OCI-LY3 (cell line): ENCODE data around the gene TBC1D4.

Experiments used
- H2AFZ ChIP-seq: fragments of 200-600, 300-600 bp; shearing (Covaris generic); 2 replicates; pipeline ENCODE4 v1.6.0; 2014; ENCODE audit warnings: antibody characterized with exemption, low read depth, low read length
- H3K27ac ChIP-seq: fragments of 200-600, 300-600 bp; sonication (generic); 2 replicates; pipeline ENCODE4 v1.5.1; 2014; ENCODE audit warnings: mild to moderate bottlenecking, low read length, moderate library complexity, mixed read lengths
- H3K27me3 ChIP-seq: fragments of 200-600, 300-600 bp; sonication (generic); 2 replicates; pipeline ENCODE4 v1.6.1; 2014; ENCODE audit warnings: low read depth, low read length, mixed read lengths
- H3K36me3 ChIP-seq: fragments of 200-600, 300-600 bp; sonication (generic); replicated peaks from 2 replicates; pipeline ENCODE3; 2014; ENCODE audit warnings: low read depth, low read length, mixed read lengths
- H3K4me1 ChIP-seq: fragments of 300-600, 200-600 bp; sonication (generic); 2 replicates; pipeline ENCODE4 v1.6.1; 2014; ENCODE audit warnings: low read length, mixed read lengths
- H3K4me2 ChIP-seq: fragments of 200-600, 300-600 bp; sonication (generic); 2 replicates; pipeline ENCODE4 v1.6.1; 2014; ENCODE audit warnings: low read length, mixed read lengths
- H3K4me3 ChIP-seq: fragments of 300-600, 200-600 bp; sonication (generic); 2 replicates; pipeline ENCODE4 v1.5.1; 2014; ENCODE audit warnings: antibody characterized with exemption, mild to moderate bottlenecking, low read length, moderate library complexity
- H3K79me2 ChIP-seq: fragments of 300-600, 200-600 bp; shearing (Covaris generic); 2 replicates; pipeline ENCODE4 v1.6.1; 2014; ENCODE audit warnings: mild to moderate bottlenecking, low read length, mixed read lengths
- H3K9ac ChIP-seq: fragments of 300-600, 200-600 bp; shearing (Covaris generic); 2 replicates; pipeline ENCODE4 v1.6.0; 2014; ENCODE audit warnings: mild to moderate bottlenecking, low read length, moderate library complexity
- H3K9me3 ChIP-seq: fragments of 200-600, 300-600 bp; shearing (Covaris generic); 2 replicates; pipeline ENCODE4 v1.6.1; 2014; ENCODE audit warnings: low read length, mixed read lengths; ENCODE audit not compliant: insufficient read depth
- H4K20me1 ChIP-seq: fragments of 200-600, 300-600 bp; sonication (generic); 2 replicates; pipeline ENCODE4 v1.6.1; 2016; ENCODE audit warnings: low read length, mixed read lengths; ENCODE audit not compliant: insufficient read depth
- EZH2phosphoT487 ChIP-seq: fragments of 200-600 bp; shearing (Covaris generic); IDR thresholded peaks from 2 replicates; pipeline ENCODE4 v1.6.1; 2018; ENCODE audit warnings: antibody characterized with exemption, mixed run types, low read depth
- TF ChIP-seq, protein P1 (sequence below): fragments of 200-600, 300-600 bp; sonication (generic); IDR thresholded peaks from 2 replicates; pipeline ENCODE4 v1.5.1; 2014; ENCODE audit warnings: antibody characterized with exemption, low read length, low read depth

The TBC1D4 gene

DNA sequence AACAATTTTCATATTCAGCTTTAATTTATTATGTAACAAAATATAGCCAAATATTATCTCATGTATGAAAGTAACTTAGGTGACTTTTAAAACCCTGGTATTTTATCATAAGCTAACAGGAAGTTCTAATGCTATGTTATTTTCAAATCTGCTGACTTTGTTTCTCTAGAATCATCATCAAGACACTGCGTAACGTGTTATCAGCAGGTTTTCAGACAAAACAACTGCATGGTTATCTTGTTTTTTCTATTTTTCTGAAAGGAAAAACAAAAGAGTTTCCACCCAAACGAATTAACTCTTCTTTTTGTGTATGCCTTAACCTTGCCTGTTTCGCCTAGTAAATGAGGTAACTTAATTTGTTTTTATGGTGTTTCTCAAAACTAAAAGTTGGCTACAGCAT, 156.3 kb downstream of the TBC1D4 start:
- H2AFZ ChIP-seq, result peak overlapping the region; percentile 95
- no peaks in the 10 kb centered on the region for H3K27me3 ChIP-seq
- H3K4me3 ChIP-seq, result peak overlapping the region; percentile 81
- H3K4me2 ChIP-seq, result peak overlapping the region; percentile 98
- no peaks in the 10 kb centered on the region for H4K20me1 ChIP-seq
- TF ChIP-seq, protein P1, sequence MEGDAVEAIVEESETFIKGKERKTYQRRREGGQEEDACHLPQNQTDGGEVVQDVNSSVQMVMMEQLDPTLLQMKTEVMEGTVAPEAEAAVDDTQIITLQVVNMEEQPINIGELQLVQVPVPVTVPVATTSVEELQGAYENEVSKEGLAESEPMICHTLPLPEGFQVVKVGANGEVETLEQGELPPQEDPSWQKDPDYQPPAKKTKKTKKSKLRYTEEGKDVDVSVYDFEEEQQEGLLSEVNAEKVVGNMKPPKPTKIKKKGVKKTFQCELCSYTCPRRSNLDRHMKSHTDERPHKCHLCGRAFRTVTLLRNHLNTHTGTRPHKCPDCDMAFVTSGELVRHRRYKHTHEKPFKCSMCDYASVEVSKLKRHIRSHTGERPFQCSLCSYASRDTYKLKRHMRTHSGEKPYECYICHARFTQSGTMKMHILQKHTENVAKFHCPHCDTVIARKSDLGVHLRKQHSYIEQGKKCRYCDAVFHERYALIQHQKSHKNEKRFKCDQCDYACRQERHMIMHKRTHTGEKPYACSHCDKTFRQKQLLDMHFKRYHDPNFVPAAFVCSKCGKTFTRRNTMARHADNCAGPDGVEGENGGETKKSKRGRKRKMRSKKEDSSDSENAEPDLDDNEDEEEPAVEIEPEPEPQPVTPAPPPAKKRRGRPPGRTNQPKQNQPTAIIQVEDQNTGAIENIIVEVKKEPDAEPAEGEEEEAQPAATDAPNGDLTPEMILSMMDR, result no peak
- TF ChIP-seq EZH2phosphoT487, result no peak
- peaks cover 9% of the 10 kb centered on the region for H3K36me3 ChIP-seq
- peak overlapping the region; percentile 53 for H3K27ac ChIP-seq
- H3K9me3 ChIP-seq, result no peaks in the 10 kb centered on the region
- H3K4me1 ChIP-seq, result peaks cover 39% of the 10 kb centered on the region
- no peaks in the 10 kb centered on the region for H3K79me2 ChIP-seq
- peak overlapping the region; percentile 75 for H3K9ac ChIP-seq

DNA sequence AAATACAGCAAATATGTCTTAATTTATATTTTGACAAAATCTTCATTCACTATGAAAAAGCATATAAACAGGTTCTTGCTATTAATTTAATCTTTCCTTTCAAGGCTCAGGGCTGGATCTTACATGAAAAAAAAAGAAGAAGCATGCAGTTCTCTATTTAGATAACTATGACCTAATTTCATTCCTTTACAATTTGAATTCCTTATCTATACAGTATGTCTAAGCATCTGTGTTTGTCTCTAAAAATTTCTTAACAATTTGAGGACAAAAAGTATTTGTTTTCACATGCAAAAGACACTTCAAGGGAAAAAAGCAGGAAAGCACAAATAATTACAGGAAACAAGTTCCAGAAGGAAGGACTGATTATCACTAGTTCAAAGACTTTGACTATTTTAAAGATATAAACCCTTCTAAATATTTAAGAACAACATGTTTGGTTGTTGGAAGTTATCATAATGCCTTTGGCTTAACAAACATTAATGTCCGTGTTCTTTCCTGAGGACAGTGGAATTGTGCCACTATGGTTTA, 157.5 kb downstream of the TBC1D4 start:
- Histone ChIP-seq H3K9me3 (no peaks in the 10 kb centered on the region), H2AFZ (no peak overlapping the region), H3K79me2 (no peaks in the 10 kb centered on the region), H3K9ac (no peak overlapping the region), H3K4me2 (peak overlapping the region; percentile 98), H3K36me3 (peaks cover 9% of the 10 kb centered on the region), H4K20me1 (no peaks in the 10 kb centered on the region), H3K27me3 (no peaks in the 10 kb centered on the region), H3K4me1 (peaks cover 39% of the 10 kb centered on the region), H3K27ac (no peak overlapping the region), H3K4me3 (peak overlapping the region; percentile 81)
- TF ChIP-seq, protein P1, result no peak
- TF ChIP-seq EZH2phosphoT487, result no peak

DNA sequence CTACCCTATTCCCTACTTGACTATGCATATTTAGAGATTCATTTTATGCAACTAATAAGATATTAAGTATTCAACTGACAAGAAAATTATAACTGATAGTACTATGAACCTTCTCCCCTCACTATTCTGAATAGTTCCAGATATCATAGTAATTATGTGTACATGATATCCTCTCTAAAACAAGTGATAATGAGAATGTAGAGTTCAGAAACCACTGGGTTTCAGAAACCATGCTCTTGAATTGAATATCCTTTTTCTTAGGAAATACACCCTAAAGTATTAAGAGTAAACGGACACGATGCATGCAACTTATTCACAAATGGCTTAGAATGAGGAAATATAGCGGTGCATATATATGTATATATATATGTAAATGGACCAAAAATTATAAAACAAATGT, 160.9 kb downstream of the TBC1D4 start:
- Histone ChIP-seq H3K27me3 (no peaks in the 10 kb centered on the region), H3K4me3 (no peak overlapping the region), H3K27ac (no peak overlapping the region), H3K79me2 (0 out of 2 replicates have a peak, but pooled peaks cover 3% of the 10 kb centered on the region), H4K20me1 (no peaks in the 10 kb centered on the region), H3K4me1 (peaks cover 50% of the 10 kb centered on the region), H2AFZ (no peak overlapping the region), H3K4me2 (no peak overlapping the region), H3K36me3 (peaks cover 9% of the 10 kb centered on the region), H3K9me3 (no peaks in the 10 kb centered on the region), H3K9ac (no peak overlapping the region)
- TF ChIP-seq, protein P1, result no peak
- TF ChIP-seq EZH2phosphoT487, result no peak

- no peaks in the 10 kb centered on the region for H3K27me3 ChIP-seq
- 0 out of 2 replicates have a peak, but pooled peaks cover 3% of the 10 kb centered on the region for H3K79me2 ChIP-seq
These were observed 162.7 kb downstream of the TBC1D4 start for GRCh38 chr13:75319254-75319653.

More at GRCh38 chr13:75319254-75319653, 162.7 kb downstream of the TBC1D4 start:
- Histone ChIP-seq H3K4me1 (peaks cover 32% of the 10 kb centered on the region), H3K27ac (no peak overlapping the region), H3K36me3 (peaks cover 9% of the 10 kb centered on the region), H3K4me2 (no peak overlapping the region), H4K20me1 (no peaks in the 10 kb centered on the region), H3K9me3 (no peaks in the 10 kb centered on the region), H3K9ac (no peak overlapping the region), H2AFZ (no peak overlapping the region), H3K4me3 (no peak overlapping the region)
- TF ChIP-seq, protein P1, result no peak
- TF ChIP-seq EZH2phosphoT487, result no peak
